22Rv1 (cell line): ENCODE measurements around the gene GATAD1.

Experiments
- CTCF ChIP-seq: fragments of 450-650 bp; IDR thresholded peaks from 2 replicates; pipeline ENCODE4 v1.5.1; 2017; ENCODE audit warnings: mild to moderate bottlenecking
- ZFX ChIP-seq: fragments of 450-650 bp; IDR thresholded peaks from 2 replicates; pipeline ENCODE4 v1.6.1; 2017; ENCODE audit warnings: antibody characterized with exemption, borderline replicate concordance

- TF ChIP-seq CTCF (no peak), ZFX (no peak)
Observed at GRCh38 chr7:92421676-92422435, 25.4 kb upstream of the GATAD1 start.
